ENCODE results near the gene EIF4ENIF1. TPM values are rescaled to one million over a fixed set of nuclear protein-coding genes. Genes with fewer than 3 reads are reported as not detected.

The EIF4ENIF1 gene
- total RNA-seq: 10 to 100 TPM; 25.0 to 42.0 (median 33.9) TPM
- long read RNA-seq, donor 1, transcript EIF4ENIF1-201 (19 exons, 3,544 nt): major isoform, 16 of 51 reads
- long read RNA-seq, donor 1, partial matches to known transcripts: 14 of 51 reads
- long read RNA-seq, donor 1, other reads (novel, unspliced or antisense): 21 of 51 reads
- long read RNA-seq, donor 2, partial matches to known transcripts: 1 of 2 reads
- long read RNA-seq, donor 2, other reads (novel, unspliced or antisense): 1 of 2 reads

- TF ChIP-seq CTCF (IDR thresholded peaks at IDR 0.05): no peak
- Histone ChIP-seq H3K9me3 (no peaks in the 10 kb centered on the region), H3K4me3 (peak within 1 kb of the TSS; percentile 70), H3K4me1 (ENCODE audit: low read depth) (peaks cover 16% of the 10 kb centered on the region), H3K36me3 (ENCODE audit: low read depth) (no peaks in the 10 kb centered on the region)
- intact Hi-C loops (cut with DNase I, micrococcal nuclease): no loop called here
- ATAC-seq (peak; percentile 94), DNase-seq (peak; percentile 88 to 93 (median 91))
Observed at GRCh38 chr22:31489632-31490495, at the start of gene EIF4ENIF1. Gene EIF4ENIF1, minus strand, starts transcription at chr22:31489842. Its CDS starts 1,124 bp downstream, at chr22:31488718.

GRCh38 chr22:31538815-31539214 lies 49.2 kb upstream of the EIF4ENIF1 start:
- no peak for TF ChIP-seq CTCF (IDR thresholded peaks at IDR 0.05)

GRCh38 chr22:31537019-31537535 lies 47.4 kb upstream of the EIF4ENIF1 start:
- H3K4me3 ChIP-seq: no peak overlapping the region
- DNase-seq (no peak), ATAC-seq (peak; percentile 56)
- intact Hi-C loops (cut with DNase I, micrococcal nuclease): no loop called here
- H3K4me1 ChIP-seq (ENCODE audit: low read depth): no peaks in the 10 kb centered on the region
- no peaks in the 10 kb centered on the region for H3K36me3 ChIP-seq (ENCODE audit: low read depth)
- no peak for TF ChIP-seq CTCF (IDR thresholded peaks at IDR 0.05)
- no peaks in the 10 kb centered on the region for H3K9me3 ChIP-seq

More at GRCh38 chr22:31538815-31539214, 49.2 kb upstream of the EIF4ENIF1 start:
- Histone ChIP-seq H3K4me1 (ENCODE audit: low read depth) (no peaks in the 10 kb centered on the region), H3K36me3 (ENCODE audit: low read depth) (no peaks in the 10 kb centered on the region), H3K9me3 (no peaks in the 10 kb centered on the region), H3K4me3 (no peak overlapping the region)
- no peak for ATAC-seq
- no peak for DNase-seq
- intact Hi-C loops (cut with DNase I, micrococcal nuclease): no loop called here

- TF ChIP-seq CTCF (IDR thresholded peaks at IDR 0.05): no peak
- ATAC-seq: no peak
Observed at GRCh38 chr22:31533374-31533773, 43.7 kb upstream of the EIF4ENIF1 start.

GRCh38 chr22:31532060-31532459 lies 42.4 kb upstream of the EIF4ENIF1 start:
- no peaks in the 10 kb centered on the region for H3K9me3 ChIP-seq
- ATAC-seq (no peak), DNase-seq (no peak)
- H3K4me3 ChIP-seq: no peak overlapping the region
- H3K36me3 ChIP-seq (ENCODE audit: low read depth): no peaks in the 10 kb centered on the region
- intact Hi-C loops (cut with DNase I, micrococcal nuclease): no loop called here
- H3K4me1 ChIP-seq (ENCODE audit: low read depth): peaks cover 7% of the 10 kb centered on the region
- TF ChIP-seq CTCF (IDR thresholded peaks at IDR 0.05): no peak

More at GRCh38 chr22:31533374-31533773, 43.7 kb upstream of the EIF4ENIF1 start:
- H3K4me1 ChIP-seq (ENCODE audit: low read depth): peaks cover 7% of the 10 kb centered on the region
- intact Hi-C loops (cut with DNase I, micrococcal nuclease): no loop called here
- H3K36me3 ChIP-seq (ENCODE audit: low read depth): no peaks in the 10 kb centered on the region
- H3K9me3 ChIP-seq: no peaks in the 10 kb centered on the region
- no peak for DNase-seq
- H3K4me3 ChIP-seq: no peak overlapping the region
